Rectal smooth muscle tissue (tissue), 1 donor: ENCODE data around the gene PLA2G2F.
"Not testable (repeated sequence)": the region's sequence is repeated elsewhere in the genome, so short reads cannot be mapped to it uniquely, and the experiment has no call there.

ENCODE experiments used
- H3K27ac ChIP-seq: one replicate; pipeline ENCODE4 v1.7.0; 2013; ENCODE audit warnings: low read depth, low read length, inconsistent platforms
- H3K27me3 ChIP-seq: one replicate; pipeline ENCODE4 v1.7.0; 2013; ENCODE audit warnings: low read length; ENCODE audit not compliant: control insufficient read depth, insufficient read depth
- H3K36me3 ChIP-seq: one replicate; pipeline ENCODE4 v1.7.0; 2013; ENCODE audit warnings: low read length; ENCODE audit not compliant: control insufficient read depth, insufficient read depth
- H3K4me1 ChIP-seq: one replicate; pipeline ENCODE4 v1.7.0; 2013; ENCODE audit warnings: low read length; ENCODE audit not compliant: control insufficient read depth, insufficient read depth
- H3K4me3 ChIP-seq: one replicate; pipeline ENCODE4 v1.7.0; 2013; ENCODE audit warnings: low read length
- H3K9ac ChIP-seq: one replicate; pipeline ENCODE4 v1.7.0; 2013; ENCODE audit warnings: low read length

Gene PLA2G2F

DNA sequence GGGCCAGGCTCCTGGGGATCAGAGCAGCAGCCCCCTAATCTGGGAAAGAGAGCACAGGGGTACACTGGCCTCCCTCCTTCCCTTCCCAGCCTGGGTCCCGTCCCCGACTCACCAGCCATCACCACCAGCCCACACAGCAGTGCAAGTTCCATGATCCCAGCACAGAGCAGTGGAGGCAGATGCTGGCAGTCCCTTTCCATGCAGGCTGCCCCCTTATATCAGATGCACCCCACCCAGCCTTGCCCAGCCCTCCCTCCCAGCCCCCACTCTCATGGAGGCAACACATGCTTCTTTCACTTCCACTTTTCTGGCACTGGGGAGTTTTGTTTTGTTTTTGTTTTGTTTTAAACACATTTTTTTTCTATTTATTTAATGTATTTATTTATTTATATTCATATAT is 19.8 kb upstream of the PLA2G2F start, which contains the start of gene PLA2G2D:
TSS of gene PLA2G2D (minus strand) at position 190 of the 400 bp plus-strand sequence. CDS start at position 152, 38 bp downstream.
- H3K9ac ChIP-seq: no peak within 1 kb of the TSS
- no peak within 1 kb of the TSS for H3K27ac ChIP-seq
- H3K27me3 ChIP-seq: no peaks in the 10 kb centered on the region
- H3K4me1 ChIP-seq: peaks cover 4% of the 10 kb centered on the region
- H3K4me3 ChIP-seq: no peak within 1 kb of the TSS
- no peaks in the 10 kb centered on the region for H3K36me3 ChIP-seq

DNA sequence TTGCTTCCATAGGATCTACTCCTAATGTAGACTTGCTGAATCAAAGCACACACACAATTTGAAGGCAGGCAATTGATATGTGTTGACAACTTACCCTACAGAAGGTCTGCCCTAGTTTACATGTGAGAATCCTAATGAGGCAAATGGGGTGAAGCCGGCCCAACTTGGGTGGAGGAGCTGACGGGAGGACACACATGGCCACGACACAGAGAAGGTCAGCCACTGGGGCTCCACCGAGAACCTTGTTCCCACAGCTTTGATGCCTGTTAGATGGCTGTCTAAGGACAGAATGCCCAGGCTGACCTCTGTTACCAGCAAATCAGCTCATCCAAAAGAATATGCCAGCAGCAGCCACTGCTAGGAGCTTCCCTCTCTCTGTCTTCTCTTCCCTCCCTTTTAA is 18.3 kb upstream of the PLA2G2F start:
- H3K27ac ChIP-seq: no peak overlapping the region
- no peak overlapping the region for H3K4me3 ChIP-seq
- H3K4me1 ChIP-seq: peaks cover 9% of the 10 kb centered on the region
- H3K9ac ChIP-seq: no peak overlapping the region
- no peaks in the 10 kb centered on the region for H3K36me3 ChIP-seq
- H3K27me3 ChIP-seq: no peaks in the 10 kb centered on the region

GRCh38 chr1:20123722-20124455 is 15.2 kb upstream of the PLA2G2F start:
- Histone ChIP-seq H3K9ac (no peak overlapping the region), H3K27ac (no peak overlapping the region), H3K4me3 (no peak overlapping the region), H3K36me3 (no peaks in the 10 kb centered on the region), H3K27me3 (no peaks in the 10 kb centered on the region), H3K4me1 (peaks cover 9% of the 10 kb centered on the region)

GRCh38 chr1:20124456-20125057 is 14.6 kb upstream of the PLA2G2F start:
- Histone ChIP-seq H3K27ac (no peak overlapping the region), H3K4me3 (no peak overlapping the region), H3K36me3 (no peaks in the 10 kb centered on the region), H3K9ac (no peak overlapping the region), H3K4me1 (peaks cover 9% of the 10 kb centered on the region), H3K27me3 (no peaks in the 10 kb centered on the region)

GRCh38 chr1:20125100-20125499 is 14.0 kb upstream of the PLA2G2F start:
- H3K27ac ChIP-seq: no peak overlapping the region
- H3K27me3 ChIP-seq: no peaks in the 10 kb centered on the region
- no peak overlapping the region for H3K9ac ChIP-seq
- H3K4me1 ChIP-seq: peaks cover 9% of the 10 kb centered on the region
- H3K36me3 ChIP-seq: no peaks in the 10 kb centered on the region
- no peak overlapping the region for H3K4me3 ChIP-seq

DNA sequence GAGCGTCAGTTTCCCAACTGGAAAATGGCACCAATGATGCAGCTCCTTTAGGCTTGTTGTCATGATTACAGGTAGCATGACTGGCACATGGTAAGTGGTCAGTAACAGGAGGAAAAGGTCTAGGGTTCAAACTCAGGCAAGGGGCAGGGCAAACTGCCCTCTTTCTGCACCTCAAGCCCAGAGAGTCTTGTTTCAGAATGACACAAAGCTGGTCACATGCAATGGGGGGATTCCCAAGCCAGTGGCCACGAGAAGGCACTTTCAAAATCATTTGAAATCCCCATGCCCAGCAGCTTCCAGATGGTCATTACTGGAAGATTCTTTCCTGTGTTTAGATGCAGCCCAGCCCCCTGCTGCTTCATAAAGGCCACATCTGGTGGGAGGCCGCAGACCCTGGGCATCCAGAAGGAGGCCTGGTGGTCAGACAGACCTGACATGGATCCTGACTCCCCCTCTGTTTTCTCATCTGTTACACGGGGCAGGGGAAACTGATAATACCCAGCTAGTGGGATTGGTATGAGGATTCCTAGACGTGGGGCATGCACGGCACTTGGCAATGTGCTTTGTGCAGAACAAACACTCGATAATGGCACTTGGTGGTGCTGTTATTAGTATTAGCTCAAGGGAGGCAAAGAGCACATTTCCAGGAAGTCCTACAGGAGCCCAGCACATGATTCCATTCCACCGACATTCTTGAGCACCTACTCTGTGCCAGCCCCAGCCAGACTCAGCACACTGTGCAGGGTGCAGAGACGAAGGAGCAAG is 12.9 kb upstream of the PLA2G2F start:
- Histone ChIP-seq H3K36me3 (no peaks in the 10 kb centered on the region), H3K4me1 (peaks cover 9% of the 10 kb centered on the region), H3K27me3 (no peaks in the 10 kb centered on the region), H3K4me3 (no peak overlapping the region), H3K9ac (no peak overlapping the region), H3K27ac (no peak overlapping the region)

DNA sequence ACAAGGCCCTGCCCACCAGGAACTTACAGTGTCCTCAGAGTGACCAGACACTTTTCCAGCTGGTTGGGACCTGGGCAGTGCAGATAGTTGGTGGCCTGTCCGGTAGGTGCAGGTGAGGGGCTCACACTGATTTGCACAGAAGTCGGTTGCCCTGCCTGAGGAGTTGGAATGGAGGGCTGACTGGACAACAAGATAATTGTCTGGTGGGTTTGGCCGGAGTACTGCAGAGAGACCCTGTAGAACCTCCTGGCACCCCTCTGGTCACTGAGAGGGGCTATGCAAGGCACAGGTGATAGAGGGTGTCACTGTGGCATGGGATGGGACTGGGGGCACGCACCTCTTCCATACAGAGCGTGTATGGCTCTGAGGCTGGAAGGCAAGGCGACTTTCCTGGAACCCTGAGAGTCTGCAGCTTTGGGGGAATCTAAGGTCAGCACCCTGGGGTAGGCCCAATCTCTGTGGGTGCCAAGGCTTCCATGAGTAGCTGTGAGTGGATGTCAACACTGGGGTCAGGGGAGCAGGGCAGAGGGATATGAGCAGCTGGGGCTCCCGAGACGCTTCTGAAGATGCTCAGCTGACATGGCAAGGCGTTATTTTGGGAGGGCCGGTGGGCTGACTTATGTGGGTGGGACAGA is 12.2 kb upstream of the PLA2G2F start:
- Histone ChIP-seq H3K36me3 (no peaks in the 10 kb centered on the region), H3K9ac (no peak overlapping the region), H3K27ac (no peak overlapping the region), H3K4me1 (peaks cover 9% of the 10 kb centered on the region), H3K27me3 (no peaks in the 10 kb centered on the region), H3K4me3 (no peak overlapping the region)

DNA sequence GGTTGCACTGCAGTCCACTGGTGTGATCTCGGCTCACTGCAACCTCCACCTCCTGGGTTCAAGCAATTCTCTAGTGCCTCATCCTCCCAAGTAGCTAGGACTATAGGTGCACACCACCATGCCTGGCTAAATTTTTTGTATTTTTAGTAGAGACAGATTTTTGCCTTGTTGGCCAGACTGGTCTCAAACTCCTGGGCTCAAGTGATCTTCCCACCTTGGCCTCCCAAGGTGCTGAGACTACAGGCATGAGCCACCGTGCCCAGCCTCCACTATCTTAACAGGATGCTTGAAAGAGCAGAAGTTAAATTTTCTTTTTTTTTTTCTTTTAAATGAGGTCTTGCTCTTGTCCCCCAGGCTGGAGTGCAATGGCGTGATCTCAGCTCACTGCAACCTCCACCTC is 8.6 kb upstream of the PLA2G2F start:
- H3K9ac ChIP-seq, H3K27ac ChIP-seq, H3K27me3 ChIP-seq, H3K4me3 ChIP-seq, H3K4me1 ChIP-seq, H3K36me3 ChIP-seq: not testable (repeated sequence)

- H3K36me3 ChIP-seq: no peaks in the 10 kb centered on the region
- no peaks in the 10 kb centered on the region for H3K4me1 ChIP-seq
- no peak overlapping the region for H3K4me3 ChIP-seq
- no peaks in the 10 kb centered on the region for H3K27me3 ChIP-seq
- H3K27ac ChIP-seq: no peak overlapping the region
- no peak overlapping the region for H3K9ac ChIP-seq
Measured at GRCh38 chr1:20134995-20135394, 4.1 kb upstream of the PLA2G2F start.

DNA sequence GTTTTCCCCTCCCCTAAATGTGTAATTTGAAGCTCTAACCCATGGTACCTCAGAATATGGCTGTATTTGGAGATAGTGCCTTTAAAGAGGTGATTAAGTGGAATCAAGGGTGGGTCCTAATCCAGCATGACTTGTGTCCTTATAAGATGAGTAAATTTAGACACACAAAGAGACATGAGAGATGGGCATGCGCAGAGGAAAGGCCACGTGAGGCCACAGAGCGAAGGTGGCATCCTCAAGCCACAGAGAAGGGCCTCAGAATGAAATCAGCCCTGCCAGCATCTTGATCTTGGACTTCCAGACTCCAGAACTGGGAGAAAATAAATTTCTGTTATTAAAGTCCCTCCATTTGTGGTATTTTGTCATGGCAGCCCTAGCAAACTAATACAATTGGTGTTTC is 2.9 kb upstream of the PLA2G2F start:
- Histone ChIP-seq H3K9ac (no peak overlapping the region), H3K4me1 (no peaks in the 10 kb centered on the region), H3K27me3 (no peaks in the 10 kb centered on the region), H3K27ac (no peak overlapping the region), H3K36me3 (no peaks in the 10 kb centered on the region), H3K4me3 (no peak overlapping the region)

DNA sequence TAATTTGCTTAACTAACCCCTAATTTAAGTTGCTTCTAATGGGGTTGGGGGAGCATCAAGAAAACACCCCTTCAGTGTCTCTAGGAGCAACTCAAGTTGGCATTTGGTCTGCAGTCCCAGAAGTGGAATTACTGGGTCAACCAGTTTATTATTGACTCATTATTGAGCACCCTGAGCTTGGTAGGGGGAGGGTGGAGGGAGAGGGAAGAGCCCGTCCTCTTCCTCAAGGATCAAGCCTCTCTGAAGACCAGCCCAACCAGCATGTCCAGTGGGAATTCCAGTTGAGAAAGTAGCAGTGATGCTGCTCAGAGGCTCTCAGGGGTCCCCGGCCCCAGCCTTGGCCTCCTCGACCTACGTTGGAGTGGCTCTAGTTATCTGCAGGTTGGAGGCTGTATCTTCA is 2.1 kb upstream of the PLA2G2F start:
- no peak overlapping the region for H3K4me3 ChIP-seq
- no peak overlapping the region for H3K27ac ChIP-seq
- H3K27me3 ChIP-seq: no peaks in the 10 kb centered on the region
- no peaks in the 10 kb centered on the region for H3K36me3 ChIP-seq
- no peak overlapping the region for H3K9ac ChIP-seq
- H3K4me1 ChIP-seq: no peaks in the 10 kb centered on the region

GRCh38 chr1:20137604-20138003 is 1.5 kb upstream of the PLA2G2F start:
- Histone ChIP-seq H3K27me3 (no peaks in the 10 kb centered on the region), H3K27ac (no peak overlapping the region), H3K36me3 (no peaks in the 10 kb centered on the region), H3K4me3 (no peak overlapping the region), H3K4me1 (no peaks in the 10 kb centered on the region), H3K9ac (no peak overlapping the region)
